Cortex of kidney (tissue), 1 donor: ENCODE results near the gene DYNC2H1.
A peak's percentile ranks its signal among the peaks of the same experiment; 100 is the strongest.

Source experiments
- DNase-seq: peaks from one replicate; lab custom pipeline; 2025; lab: John Stamatoyannopoulos, UW

The DYNC2H1 gene, protein sequence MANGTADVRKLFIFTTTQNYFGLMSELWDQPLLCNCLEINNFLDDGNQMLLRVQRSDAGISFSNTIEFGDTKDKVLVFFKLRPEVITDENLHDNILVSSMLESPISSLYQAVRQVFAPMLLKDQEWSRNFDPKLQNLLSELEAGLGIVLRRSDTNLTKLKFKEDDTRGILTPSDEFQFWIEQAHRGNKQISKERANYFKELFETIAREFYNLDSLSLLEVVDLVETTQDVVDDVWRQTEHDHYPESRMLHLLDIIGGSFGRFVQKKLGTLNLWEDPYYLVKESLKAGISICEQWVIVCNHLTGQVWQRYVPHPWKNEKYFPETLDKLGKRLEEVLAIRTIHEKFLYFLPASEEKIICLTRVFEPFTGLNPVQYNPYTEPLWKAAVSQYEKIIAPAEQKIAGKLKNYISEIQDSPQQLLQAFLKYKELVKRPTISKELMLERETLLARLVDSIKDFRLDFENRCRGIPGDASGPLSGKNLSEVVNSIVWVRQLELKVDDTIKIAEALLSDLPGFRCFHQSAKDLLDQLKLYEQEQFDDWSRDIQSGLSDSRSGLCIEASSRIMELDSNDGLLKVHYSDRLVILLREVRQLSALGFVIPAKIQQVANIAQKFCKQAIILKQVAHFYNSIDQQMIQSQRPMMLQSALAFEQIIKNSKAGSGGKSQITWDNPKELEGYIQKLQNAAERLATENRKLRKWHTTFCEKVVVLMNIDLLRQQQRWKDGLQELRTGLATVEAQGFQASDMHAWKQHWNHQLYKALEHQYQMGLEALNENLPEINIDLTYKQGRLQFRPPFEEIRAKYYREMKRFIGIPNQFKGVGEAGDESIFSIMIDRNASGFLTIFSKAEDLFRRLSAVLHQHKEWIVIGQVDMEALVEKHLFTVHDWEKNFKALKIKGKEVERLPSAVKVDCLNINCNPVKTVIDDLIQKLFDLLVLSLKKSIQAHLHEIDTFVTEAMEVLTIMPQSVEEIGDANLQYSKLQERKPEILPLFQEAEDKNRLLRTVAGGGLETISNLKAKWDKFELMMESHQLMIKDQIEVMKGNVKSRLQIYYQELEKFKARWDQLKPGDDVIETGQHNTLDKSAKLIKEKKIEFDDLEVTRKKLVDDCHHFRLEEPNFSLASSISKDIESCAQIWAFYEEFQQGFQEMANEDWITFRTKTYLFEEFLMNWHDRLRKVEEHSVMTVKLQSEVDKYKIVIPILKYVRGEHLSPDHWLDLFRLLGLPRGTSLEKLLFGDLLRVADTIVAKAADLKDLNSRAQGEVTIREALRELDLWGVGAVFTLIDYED (N-terminal part only)

DNA sequence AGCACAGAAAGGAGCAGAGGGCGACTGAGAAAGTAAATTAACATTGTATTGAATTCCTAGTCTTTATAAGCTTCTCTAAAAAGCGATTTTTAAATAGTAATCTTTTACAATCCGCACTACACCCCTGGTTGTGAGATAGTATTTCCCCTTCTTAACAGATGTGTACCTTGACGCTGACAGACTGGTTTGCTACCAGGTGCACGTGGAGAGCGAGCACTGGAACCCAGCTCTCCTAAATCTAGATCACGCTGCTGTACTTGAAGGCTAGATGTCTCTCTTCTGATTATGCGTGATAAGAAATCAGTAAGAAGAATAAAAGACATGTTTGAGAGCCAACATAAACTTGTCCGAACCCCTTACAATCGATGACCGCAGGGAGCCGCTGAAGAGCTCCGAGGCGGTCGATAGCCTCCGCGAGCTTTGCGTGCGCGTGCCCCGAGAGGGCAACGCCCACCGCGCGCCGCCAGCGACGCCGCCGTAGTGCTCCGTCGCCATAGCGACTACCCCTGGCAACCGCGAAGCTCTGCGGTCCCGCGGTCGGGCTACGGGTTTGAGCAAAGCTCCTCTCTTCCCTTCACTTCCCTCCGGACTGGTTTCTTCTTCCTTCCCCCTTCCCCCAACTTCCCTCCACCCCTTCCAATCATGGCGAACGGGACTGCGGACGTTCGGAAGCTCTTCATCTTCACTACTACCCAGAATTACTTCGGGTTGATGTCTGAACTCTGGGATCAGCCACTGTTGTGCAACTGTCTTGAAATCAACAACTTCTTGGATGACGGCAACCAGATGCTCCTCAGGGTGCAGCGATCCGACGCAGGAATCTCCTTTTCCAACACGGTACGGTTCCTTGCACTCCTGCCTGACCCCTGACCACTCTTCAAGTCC, at the start of gene DYNC2H1:
Gene DYNC2H1 (plus strand): TSS at position 494 of the 885 bp plus-strand sequence. CDS start 149 bp downstream, at position 643.
- no peak for DNase-seq

DNA sequence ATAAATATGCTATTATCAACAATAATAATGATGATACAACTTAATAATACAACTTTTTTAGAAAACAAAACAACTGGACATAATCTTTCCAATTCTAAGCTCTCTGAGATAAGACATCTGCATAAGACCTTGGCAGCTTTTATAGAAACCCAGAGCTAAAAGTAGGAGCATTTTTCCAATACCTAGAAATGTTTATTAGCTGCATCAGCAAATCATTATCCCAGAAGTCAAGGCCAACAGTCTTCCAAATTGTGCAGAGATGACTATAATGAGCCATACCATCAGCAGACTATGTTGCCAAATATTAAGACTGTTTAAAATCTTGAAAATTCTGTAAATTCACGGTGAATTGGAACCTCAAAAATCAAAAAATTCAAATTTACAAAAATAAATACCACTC, 47.6 kb upstream of the DYNC2H1 start:
- no peak for DNase-seq

DNA sequence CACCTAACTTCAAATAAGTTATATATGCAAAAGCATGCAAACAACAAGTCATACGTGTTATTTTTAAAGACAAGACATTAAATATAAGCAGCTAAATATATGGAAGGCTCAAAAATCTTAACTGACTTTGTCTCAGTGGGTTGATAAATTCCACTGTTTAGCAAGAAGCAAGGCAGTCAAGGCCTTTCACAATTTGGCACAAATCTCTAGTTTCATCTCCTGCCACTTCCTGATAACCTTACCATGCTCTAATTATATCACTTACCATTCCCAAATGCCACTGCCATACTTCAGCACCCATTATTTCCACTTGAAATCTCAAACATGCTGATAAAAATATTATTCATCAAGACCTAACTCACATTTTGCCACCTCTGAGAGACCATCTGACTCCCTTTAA, 42.1 kb upstream of the DYNC2H1 start:
- DNase-seq = no peak

DNA sequence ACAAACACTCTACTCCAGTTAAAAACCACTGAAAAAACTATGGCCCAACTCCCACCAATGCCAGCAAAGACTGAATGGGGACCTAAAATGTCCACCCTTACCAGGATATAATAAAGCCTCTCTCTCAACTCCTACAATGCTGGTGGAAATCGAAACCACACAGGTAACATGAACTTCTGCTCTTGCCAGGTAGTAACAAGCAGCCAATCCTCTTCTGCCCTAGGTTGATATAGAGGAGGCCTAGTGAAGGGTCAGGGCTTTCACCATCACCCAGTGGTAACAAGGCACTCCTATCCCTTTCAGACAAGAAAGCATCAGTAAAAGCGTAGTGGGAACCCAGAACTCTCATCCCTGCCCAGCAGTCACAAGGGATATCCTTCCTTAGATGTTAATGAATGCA, 39.9 kb upstream of the DYNC2H1 start:
- no peak for DNase-seq

DNA sequence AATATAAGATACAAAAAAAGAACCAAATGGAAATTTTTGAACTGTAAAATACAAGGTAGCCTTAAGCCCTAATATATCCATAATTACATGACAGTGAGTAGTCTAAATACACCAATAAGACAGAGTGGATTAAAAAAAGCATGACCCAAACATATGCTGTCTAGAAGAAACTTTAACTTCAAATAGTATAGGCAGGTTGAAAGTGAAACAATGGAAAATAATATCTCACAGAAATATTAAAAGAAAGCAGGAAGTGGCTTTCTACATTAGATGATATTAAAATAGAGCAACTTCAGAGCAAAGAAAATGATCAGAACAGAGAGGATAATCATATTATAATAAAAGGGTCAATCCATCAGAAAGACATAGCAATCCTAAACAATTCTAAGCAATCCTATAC, 39.1 kb upstream of the DYNC2H1 start:
- no peak for DNase-seq

DNA sequence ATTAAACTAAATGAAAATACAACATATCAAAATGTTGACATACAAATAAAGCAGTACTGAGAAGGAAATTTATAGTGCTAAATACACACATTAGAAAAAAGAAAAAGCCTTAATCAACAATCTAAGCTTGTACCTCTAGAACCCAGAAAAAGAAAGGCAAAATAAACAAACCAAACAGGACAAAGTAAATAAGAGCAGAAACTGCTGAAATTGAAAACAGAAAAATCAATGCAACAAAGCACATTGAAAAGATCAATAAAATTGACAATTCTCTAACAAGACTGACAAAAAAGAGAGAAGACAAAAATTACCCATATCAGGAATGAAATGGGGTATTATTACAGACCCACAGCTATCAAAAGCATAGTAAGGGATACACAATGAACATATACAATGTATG, 38.2 kb upstream of the DYNC2H1 start:
- no peak for DNase-seq

DNA sequence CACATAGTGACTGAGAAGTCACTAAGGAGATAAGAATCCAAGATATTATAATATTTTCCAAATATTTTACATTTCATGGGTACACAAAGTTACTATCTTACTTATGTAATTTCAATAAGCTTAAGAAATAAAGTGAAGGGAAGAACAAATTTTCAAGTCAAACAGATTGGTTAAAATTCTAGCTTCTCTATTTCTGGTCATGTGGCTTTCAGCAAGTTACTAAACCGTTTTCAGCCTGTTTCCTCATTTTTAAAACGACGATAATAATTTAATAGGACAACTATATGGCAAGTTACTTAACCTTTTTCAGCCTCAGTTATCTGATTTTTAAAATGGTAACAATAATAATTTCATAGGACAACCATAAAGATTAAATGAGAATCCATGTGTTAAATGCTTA, 32.9 kb upstream of the DYNC2H1 start:
- DNase-seq = no peak

DNA sequence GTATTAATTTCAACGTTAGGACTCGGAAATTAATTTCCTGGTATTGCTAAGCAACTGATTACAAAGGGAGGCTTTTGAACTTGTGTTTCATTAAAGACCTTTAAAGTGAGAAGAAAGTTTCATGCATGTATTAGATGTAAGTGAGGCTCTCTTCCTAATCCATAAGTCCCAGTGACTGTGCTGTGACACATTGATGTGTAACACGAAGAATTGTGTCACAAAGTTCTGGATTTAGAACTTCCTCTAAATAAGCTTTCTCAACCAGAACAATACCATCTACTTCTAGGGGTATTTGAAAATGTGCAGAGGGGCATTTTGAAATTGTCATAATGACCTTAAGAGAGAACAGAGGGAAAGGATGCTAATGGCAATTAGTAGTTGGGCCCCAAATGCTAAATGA, 31.7 kb upstream of the DYNC2H1 start:
- DNase-seq = no peak

DNA sequence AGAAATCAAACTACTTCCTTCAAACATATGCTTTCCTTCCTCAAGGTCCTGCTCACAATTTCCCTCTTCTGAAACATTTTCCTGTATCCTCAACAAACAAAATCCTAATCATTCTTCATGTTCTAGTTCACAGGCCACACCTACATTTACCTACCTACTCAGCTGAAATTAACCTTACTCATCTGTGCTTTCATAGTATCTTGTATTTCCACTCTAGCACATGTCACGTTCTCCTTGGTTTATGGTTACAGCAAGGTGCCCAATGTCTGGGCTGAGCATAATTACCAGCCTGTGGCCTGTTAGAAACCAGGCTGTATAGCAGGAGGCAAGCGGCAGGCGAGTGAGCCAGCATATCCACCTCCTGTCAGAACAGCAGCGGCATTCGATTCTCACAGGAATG, 30.5 kb upstream of the DYNC2H1 start:
- no peak for DNase-seq

DNA sequence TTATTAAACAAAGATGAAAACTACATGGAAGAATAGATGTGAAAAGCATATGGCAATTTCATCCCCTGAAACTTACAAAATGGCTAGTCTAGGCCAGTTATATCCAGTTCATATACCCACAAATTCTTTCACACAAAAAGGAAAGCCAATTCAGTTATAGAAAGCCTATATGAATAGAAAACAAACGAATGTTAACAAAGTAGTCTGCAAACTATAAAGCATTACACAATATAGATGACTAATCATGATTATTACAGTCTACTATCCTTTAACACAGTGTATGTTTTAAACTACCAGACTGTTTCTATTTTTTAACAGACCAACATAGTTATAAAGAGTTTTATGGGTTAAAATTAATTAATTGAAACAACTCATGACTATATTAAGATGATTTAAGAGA, 29.4 kb upstream of the DYNC2H1 start:
- no peak for DNase-seq

DNA sequence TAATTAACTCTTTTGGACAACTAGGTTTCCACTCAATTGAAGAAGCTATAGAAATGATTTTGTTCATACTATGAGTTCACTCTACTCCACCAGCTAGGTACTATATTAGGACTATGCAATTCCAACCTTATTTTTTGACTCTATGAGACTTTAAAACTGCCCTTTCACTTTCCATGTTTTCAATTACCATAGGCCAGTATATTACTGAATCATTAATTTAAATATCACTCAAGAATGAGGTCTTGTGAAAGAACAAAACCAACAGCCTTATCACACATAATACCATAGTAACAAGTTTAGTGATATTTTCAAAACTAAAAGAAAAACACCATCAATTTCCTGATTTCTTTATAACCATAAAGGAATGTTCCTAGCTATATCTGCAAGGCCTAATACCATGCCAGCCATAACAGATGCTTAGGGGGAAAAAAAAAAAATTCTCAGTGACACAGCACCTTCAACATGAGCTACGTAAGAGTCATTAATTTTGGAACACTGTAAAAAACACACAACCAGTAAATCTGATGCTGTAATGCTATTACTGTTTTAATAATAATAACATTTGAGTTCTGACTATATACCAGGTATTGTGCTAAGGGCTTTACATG, 23.4 kb upstream of the DYNC2H1 start:
- DNase-seq = no peak

DNA sequence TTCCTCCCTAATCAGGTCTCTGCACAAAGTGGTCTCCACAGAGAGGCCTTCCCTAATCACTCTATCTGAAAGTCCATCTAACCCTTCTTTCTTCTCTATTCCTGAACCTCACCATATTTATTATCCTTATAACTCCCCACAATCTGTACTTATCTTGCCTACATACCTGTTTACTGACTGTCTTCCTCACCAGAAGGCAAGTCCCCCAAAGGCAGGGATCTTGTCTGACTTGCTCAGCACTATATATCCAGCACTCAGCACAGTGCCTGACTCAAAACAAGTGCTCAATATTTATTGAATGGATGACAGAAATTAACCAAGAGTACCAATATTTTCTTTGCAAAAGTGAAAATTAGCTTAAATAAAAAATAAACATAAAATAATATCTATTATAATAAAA, 22.8 kb upstream of the DYNC2H1 start:
- DNase-seq = no peak

DNA sequence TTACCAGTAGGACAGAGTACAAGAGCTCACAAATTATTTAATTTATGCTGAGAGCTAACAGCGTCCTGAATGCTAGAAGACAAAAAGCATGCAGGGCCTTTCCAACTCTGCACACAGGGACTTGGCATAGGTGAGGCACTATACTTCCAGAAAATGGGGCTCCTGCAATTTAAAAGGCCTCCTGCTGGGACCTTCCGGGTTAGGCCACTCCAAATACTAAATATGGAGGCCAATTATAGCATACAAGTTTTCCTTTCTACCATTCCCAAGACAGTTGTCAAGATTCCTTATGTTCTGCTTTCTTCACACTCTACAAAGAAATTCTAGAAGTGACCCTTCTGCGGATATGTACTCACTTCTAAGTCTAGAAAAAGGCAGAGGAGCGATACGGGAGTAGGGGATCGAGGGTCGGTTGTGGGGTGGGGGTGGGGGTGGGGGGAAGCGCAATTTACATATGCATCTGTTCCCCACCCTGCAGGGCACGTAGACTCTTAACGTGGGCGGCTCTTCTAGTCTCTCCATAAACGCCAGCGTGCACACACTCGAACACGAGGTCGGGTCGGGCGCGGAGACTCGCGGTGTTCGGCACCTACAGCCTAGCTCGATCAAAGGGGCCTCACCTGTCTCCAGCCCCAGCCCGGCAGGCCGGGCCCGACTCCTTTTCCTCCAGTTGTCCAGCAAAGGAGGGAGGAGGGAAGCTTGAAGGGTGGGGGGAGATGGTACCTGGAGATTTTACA, 18.0 kb upstream of the DYNC2H1 start:
- DNase-seq = no peak

DNA sequence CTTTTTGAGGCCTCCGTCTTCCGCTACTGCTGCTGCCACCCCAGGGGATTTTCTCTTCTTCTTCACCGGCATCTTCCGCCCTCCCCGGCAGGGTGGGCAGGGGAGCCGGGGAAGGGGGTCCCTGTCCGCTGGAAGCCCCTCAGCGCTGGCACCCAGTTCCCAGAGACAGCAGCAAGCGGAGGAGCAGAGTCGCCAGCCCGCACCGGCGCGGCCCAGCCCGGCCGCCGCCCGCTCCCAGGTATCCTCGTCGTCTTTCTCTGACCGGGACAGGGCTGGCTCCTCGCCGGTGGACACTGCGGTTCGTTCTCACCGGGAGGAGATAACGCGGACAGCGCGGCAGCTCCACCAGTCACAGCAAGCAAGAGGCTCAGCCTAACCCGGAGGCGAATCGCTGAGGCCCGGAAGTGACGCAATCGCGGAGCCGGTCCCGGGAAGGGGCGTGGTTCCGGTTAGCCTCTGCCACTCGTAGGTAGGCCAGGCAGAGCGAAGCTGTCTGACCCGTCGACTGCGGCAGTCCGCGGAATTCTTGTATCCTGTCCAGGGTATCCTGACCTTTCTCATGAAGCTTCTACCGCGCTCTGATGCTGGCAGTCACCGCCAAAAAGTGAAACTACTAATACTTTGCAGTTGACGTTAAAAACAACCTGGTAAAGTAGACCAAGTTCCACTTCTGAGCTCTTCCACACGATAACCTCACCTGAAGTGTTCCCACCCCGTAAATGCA, 17.3 kb upstream of the DYNC2H1 start, which contains the start of gene DCUN1D5:
Gene DCUN1D5 (minus strand): TSS at position 360 of the 724 bp plus-strand sequence. CDS start 288 bp downstream, at position 72.
- DNase-seq = peak; percentile 80

DNA sequence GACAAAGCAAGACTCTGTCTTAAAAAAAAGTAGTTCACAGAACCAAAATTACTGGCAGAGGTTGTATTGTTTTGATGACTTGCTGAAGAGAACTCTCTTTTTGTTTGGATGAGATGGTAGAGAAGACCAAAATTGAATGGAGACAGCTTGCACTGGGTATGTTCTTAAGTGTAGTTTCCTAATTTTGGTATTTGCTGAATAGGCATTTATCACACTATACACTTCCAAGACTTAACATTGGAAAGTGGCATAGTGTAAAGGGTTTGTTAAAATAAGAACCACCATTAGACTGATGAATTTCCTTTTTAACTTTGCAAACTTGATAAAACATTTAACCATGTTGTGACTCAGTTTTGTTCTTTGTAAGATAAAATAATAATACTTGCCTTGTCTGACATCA, 11.9 kb upstream of the DYNC2H1 start:
- no peak for DNase-seq

DNA sequence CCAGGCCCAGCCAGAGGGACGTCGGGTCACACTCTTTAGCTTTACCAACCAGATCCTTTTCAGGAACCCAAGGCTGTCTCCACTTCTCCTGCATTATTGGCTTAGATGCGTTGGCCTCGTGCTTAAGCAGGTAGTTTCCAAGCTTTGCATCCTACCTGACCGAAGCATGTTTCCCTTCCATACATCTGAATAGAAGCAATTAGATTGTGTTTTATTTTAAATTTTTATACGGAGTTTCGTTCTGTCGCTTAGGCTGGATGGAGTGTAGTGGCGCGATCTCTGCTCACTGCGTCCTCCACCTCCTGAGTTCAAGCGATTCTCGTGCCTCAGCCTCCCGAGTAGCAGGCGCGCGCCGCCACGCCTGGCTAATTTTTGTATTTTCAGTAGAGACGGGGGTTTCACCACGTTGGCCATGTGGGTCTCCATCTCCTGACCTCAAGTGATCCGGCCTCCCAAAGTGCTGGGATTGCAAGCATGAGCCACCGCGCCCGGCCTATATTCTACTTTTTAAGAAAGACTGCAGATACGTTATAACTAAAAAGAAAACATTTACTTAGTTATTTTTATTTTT, 677 bp downstream of the DYNC2H1 start:
- no peak for DNase-seq

DNA sequence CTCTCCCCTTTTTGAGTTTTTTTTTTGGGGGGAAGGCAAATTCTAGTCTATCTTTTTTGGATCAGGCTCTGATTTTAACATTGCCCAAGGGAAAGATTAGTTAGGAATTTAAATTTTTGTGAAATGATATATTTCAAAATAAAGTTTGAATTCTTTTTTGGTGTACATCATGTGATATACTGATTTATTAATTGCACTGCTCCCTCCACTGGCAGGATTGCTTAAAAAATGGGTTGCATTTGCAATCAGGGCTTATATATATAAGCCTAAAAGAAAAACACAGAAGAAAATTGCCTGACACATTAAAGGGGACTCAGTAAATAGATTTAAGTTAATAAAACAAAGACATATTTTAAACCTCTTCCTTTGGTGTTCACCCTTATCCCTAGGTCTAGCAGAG, 1.2 kb downstream of the DYNC2H1 start:
- DNase-seq = no peak

DNA sequence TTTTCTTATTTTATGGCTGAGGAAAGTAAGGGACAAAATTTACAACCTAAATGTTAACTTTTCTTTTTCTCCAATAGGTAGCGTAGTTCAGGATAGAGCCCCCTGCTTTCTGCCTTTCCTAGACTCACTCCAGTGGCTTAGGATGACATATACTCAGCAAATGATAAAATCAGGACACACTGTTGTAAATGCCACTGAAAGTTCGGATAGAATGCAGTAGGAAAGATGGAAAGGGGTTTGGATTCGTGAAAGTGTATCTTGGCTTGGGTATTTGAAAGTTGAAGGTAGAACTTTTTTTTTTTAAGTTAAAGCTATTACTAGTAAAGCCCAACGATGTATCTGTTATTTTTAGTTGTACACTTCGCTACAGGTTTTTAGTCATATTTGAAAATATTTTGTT, 2.2 kb downstream of the DYNC2H1 start:
- no peak for DNase-seq

DNA sequence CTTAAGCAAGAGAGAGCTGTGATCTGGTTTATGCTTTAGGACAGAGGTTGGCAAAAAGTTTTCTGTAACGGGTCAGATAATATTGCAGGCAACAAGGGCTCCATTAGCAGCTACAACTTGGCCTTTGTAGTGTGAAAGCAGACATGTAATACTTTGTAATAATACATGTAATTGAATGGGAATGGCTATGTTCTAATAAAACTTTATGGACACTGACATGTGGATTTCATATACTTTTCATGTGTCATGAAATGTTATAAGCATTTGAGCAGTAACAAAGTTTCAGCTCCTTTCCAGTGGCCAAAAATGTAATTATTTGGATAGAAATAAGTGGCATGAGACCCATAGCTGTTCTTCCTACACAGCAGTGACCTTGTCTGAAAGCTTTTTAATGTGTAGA, 3.1 kb downstream of the DYNC2H1 start:
- no peak for DNase-seq
